Activated B cell treated with CpG ODN at 0.5 μM for 24 hours (primary cell): ENCODE data around the gene BRD1. TPM values are rescaled to one million over a fixed set of nuclear protein-coding genes. Genes with fewer than 3 reads are reported as not detected.

ENCODE experiments used
- ATAC-seq: fragments of 200-7000 bp; cut with Tn5 transposase; one replicate; pipeline ENCODE4 v1.10.0; 2021; ENCODE audit warnings: low read depth, mild to moderate bottlenecking, moderate library complexity
- CTCF ChIA-PET: fragments of 350-600 bp; sonication (Branson Sonifier 250); formaldehyde crosslinking; loops from one replicate; lab custom pipeline; 2021; ENCODE audit warnings: antibody characterized with exemption; lab: Charles Lee
- POLR2A ChIA-PET: fragments of 350-600 bp; sonication (Branson Sonifier 250); formaldehyde crosslinking; loops from one replicate; lab custom pipeline; 2021; ENCODE audit warnings: antibody characterized with exemption; lab: Charles Lee
- DNase-seq: peaks from one replicate; pipeline ENCODE4 v3.0.0; 2022
- H3K27ac Mint-ChIP-seq: one replicate; pipeline ENCODE4 v1.8.0; 2020; ENCODE audit warnings: mixed read lengths
- H3K27me3 Mint-ChIP-seq: one replicate; pipeline ENCODE4 v1.8.0; 2021; ENCODE audit warnings: mixed read lengths
- H3K36me3 Mint-ChIP-seq: one replicate; pipeline ENCODE4 v1.8.0; 2021; ENCODE audit warnings: low read depth, mixed read lengths
- H3K4me1 Mint-ChIP-seq: one replicate; pipeline ENCODE4 v1.8.0; 2021; ENCODE audit warnings: mixed read lengths
- H3K4me3 Mint-ChIP-seq: one replicate; pipeline ENCODE4 v1.8.0; 2020; ENCODE audit warnings: mild to moderate bottlenecking, mixed read lengths
- H3K9me3 Mint-ChIP-seq: one replicate; pipeline ENCODE4 v1.8.0; 2020; ENCODE audit warnings: mixed read lengths
- intact Hi-C: fragments of 100-400 bp; cut with micrococcal nuclease; formaldehyde crosslinking; loops from one replicate; pipeline ENCODE4 v1.15.1; 2024
- total RNA-seq: library from RNA; stranded (reverse); gene quantifications from 2 replicates; pipeline ENCODE4 v1.2.3, GENCODE V29; 2022
- TF ChIP-seq, protein P1 (sequence below): fragments of 200-600 bp; IDR thresholded peaks from one replicate; pipeline ENCODE4 v1.8.0; 2022; ENCODE audit warnings: antibody characterized with exemption, mild to moderate bottlenecking

BRD1 gene
- total RNA-seq, 1 donor from 2014 or later = 45.8 TPM

DNA sequence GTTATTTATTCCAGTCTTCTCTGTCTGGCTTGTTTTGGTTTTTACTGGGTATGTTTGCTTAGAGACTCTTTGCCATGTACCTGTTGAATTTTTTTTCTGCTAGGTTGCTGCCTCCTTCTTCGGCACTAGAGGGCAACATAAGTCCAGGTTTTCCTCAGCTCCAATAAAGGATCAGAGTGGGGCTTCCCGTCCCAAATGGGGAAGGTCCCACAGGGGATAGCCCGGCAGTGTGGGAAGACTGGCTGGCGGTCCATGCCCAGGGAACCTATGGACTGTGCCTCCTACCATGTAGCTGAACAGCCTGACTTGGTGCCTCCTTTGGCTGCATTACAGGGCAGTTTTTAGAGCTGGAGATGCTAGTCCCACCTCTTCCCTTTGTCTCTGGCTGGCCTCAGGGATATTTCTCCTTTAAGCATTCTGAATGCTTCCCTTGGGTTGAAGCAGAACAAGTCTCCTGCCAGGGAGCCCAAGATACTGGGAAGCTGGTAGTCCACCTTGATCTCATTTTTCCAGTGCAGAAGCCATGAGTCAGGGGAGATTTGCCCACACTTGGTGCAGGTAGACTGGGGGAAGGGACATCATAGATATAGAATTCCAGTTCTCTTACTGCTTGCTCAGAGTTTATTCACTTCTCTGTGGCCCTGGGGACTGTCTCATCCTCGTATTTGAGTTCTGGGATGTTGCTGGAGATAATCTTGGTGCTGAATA, 60.2 kb downstream of the BRD1 start:
- peak; percentile 68 for ATAC-seq
- ChIA-PET CTCF (interaction anchor here (0.6 to 3.1 kb wide), 14 partner anchors 11 to 731 kb away, joined by 3 to 38 read pairs (median 3); partner anchors contain the start of gene MLC1), POLR2A (interaction anchor here (0.6 to 1.8 kb wide), 5 partner anchors 156 to 263 kb away, joined by 3 to 8 read pairs (median 4); no protein-coding TSS in a partner anchor)
- Mint-ChIP-seq H3K9me3 (peaks cover 4% of the 10 kb centered on the region), H3K27ac (no peak overlapping the region), H3K36me3 (peaks cover 3% of the 10 kb centered on the region), H3K4me3 (no peak overlapping the region), H3K4me1 (peaks cover 9% of the 10 kb centered on the region), H3K27me3 (no peaks in the 10 kb centered on the region)
- TF ChIP-seq, protein P1, sequence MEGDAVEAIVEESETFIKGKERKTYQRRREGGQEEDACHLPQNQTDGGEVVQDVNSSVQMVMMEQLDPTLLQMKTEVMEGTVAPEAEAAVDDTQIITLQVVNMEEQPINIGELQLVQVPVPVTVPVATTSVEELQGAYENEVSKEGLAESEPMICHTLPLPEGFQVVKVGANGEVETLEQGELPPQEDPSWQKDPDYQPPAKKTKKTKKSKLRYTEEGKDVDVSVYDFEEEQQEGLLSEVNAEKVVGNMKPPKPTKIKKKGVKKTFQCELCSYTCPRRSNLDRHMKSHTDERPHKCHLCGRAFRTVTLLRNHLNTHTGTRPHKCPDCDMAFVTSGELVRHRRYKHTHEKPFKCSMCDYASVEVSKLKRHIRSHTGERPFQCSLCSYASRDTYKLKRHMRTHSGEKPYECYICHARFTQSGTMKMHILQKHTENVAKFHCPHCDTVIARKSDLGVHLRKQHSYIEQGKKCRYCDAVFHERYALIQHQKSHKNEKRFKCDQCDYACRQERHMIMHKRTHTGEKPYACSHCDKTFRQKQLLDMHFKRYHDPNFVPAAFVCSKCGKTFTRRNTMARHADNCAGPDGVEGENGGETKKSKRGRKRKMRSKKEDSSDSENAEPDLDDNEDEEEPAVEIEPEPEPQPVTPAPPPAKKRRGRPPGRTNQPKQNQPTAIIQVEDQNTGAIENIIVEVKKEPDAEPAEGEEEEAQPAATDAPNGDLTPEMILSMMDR = no peak
- intact Hi-C loops = loop anchor here (1.0 kb wide), 6 partner anchors 158 to 442 kb away; no protein-coding TSS in a partner anchor
- peak; percentile 15 for DNase-seq

GRCh38 chr22:49765951-49766350, 61.7 kb downstream of the BRD1 start:
- no peak overlapping the region for H3K27ac Mint-ChIP-seq
- CTCF ChIA-PET = interaction anchor here (1.5 kb wide), 1 partner anchor 732 kb away, joined by 3 read pairs; no protein-coding TSS in a partner anchor
- H3K9me3 Mint-ChIP-seq = peaks cover 4% of the 10 kb centered on the region
- TF ChIP-seq, protein P1 = no peak
- no peaks in the 10 kb centered on the region for H3K27me3 Mint-ChIP-seq
- DNase-seq (no peak), ATAC-seq (no peak)
- H3K36me3 Mint-ChIP-seq = no peaks in the 10 kb centered on the region
- POLR2A ChIA-PET = no interaction called here
- peaks cover 2% of the 10 kb centered on the region for H3K4me1 Mint-ChIP-seq
- intact Hi-C loops = no loop called here
- no peak overlapping the region for H3K4me3 Mint-ChIP-seq

DNA sequence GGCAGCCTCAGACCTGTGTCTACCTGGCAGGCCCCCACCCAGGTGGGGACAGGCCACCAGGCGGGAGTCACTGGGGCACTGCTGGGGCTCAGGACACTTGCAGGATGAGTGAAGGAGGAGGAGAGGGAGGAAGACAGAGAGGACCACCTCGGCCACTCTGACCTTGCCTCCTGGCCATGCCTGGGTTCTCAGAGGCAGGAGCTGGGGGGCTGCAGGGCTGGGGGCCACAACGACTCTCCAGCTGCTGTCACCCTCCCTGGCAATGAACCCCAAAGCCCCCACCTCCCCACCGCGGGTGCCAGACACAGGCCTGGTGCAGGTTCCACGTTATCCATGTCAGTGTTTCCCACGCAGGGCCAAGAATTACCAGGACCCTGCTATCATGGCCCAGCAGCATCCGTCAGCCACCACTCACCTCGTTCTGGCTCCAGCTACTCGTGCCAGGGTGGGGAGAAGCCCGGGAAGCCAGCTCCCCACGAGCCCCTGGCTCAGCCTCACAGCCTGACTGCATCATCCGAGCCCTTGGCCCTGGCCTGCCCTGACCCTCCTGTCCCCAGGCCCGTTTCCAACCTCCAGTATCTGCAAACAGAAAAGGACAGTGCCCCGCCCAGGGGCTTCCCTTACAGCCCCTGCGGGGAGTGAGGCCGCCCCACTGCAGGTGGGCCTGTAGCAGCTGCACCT, 62.4 kb downstream of the BRD1 start:
- Mint-ChIP-seq H3K27ac (no peak overlapping the region), H3K9me3 (peaks cover 4% of the 10 kb centered on the region), H3K4me3 (no peak overlapping the region), H3K36me3 (no peaks in the 10 kb centered on the region), H3K27me3 (no peaks in the 10 kb centered on the region), H3K4me1 (peaks cover 2% of the 10 kb centered on the region)
- TF ChIP-seq, protein P1 = no peak
- peak; percentile 14 for DNase-seq
- intact Hi-C loops = no loop called here
- no peak for ATAC-seq
- ChIA-PET POLR2A (no interaction called here), CTCF (interaction anchor here (0.6 kb wide), 1 partner anchor 58 kb away, joined by 5 read pairs; no protein-coding TSS in a partner anchor)

DNA sequence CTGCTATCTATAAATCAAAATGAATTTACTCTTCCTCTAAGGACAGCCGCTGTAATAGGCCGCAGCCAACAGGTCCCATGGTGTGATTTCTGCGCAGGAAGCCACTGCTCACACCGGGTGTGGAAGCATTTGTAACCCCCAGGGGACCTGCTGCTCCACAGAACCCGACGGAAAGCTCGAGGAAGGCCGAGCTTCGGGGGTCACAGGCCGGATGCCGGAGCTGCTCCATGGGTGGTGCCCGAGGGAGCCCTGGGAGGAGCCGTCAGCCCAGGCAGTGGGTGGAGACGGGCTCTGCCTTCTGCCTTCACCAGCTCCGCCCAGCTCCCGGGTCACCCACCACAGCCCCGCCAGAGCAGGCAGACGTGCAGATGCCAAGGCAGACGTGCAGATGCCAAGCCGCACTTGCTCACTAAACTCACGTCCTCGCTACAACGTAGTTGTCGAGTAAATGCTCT, 63.5 kb downstream of the BRD1 start:
- Mint-ChIP-seq H3K27me3 (no peaks in the 10 kb centered on the region), H3K36me3 (no peaks in the 10 kb centered on the region), H3K4me3 (no peak overlapping the region), H3K4me1 (peaks cover 2% of the 10 kb centered on the region), H3K27ac (no peak overlapping the region), H3K9me3 (peaks cover 4% of the 10 kb centered on the region)
- peak; percentile 14 for DNase-seq
- TF ChIP-seq, protein P1 = no peak
- intact Hi-C loops = no loop called here
- ChIA-PET CTCF (no interaction called here), POLR2A (no interaction called here)
- ATAC-seq = no peak

DNA sequence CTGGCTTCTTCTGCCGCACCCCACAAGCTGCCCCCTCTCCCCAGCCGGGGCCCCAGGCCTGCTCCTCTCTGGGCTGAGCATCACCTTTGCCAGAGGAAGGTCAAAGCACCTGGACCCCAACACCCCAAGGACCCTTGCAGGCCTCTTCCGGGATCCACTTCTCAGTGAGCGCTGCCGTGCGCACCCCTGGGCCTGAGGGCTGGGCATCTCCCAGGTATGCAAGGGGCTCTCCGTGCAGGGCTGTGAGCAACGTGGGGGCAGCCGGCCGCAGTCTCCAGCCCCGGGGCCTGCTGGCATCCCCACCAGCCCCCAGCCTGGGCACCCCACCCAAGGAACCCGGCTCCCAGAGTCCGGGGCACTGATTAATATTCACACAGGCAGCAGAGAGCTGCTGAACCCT, 64.0 kb downstream of the BRD1 start:
- H3K36me3 Mint-ChIP-seq = no peaks in the 10 kb centered on the region
- peak; percentile 12 for DNase-seq
- TF ChIP-seq, protein P1 = no peak
- ATAC-seq = no peak
- H3K4me1 Mint-ChIP-seq = peaks cover 2% of the 10 kb centered on the region
- H3K27ac Mint-ChIP-seq = no peak overlapping the region
- peaks cover 4% of the 10 kb centered on the region for H3K9me3 Mint-ChIP-seq
- intact Hi-C loops = no loop called here
- ChIA-PET POLR2A (no interaction called here), CTCF (no interaction called here)
- H3K4me3 Mint-ChIP-seq = no peak overlapping the region
- no peaks in the 10 kb centered on the region for H3K27me3 Mint-ChIP-seq
